Smooth muscle cell (in vitro differentiated cells): ENCODE measurements around the gene MOCS1. TPM values are rescaled to one million over a fixed set of nuclear protein-coding genes. Genes with fewer than 3 reads are reported as not detected.

ENCODE experiments used
- DNase-seq: peaks from one replicate; lab custom pipeline; 2025; ENCODE audit not compliant: unreplicated experiment; lab: John Stamatoyannopoulos, UW
- H2AFZ ChIP-seq: fragments of 200-600 bp; sonication (generic); 2 replicates; pipeline ENCODE4 v1.6.0; 2016; ENCODE audit warnings: antibody characterized with exemption, low read depth, mild to moderate bottlenecking
- H3F3A ChIP-seq: fragments of 200-600 bp; sonication (generic); 2 replicates; pipeline ENCODE4 v1.6.0; 2017; ENCODE audit warnings: antibody characterized with exemption, low read depth
- H3K27ac ChIP-seq: fragments of 200-600 bp; sonication (generic); 2 replicates; pipeline ENCODE4 v1.5.1; 2016; ENCODE audit warnings: low read depth, mild to moderate bottlenecking
- H3K27me3 ChIP-seq: fragments of 200-600 bp; sonication (generic); 2 replicates; pipeline ENCODE4 v1.6.1; 2016; ENCODE audit warnings: low read depth, mild to moderate bottlenecking
- H3K36me3 ChIP-seq: fragments of 200-600 bp; sonication (generic); 2 replicates; pipeline ENCODE4 v1.5.1; 2016; ENCODE audit warnings: low read depth
- H3K4me1 ChIP-seq: fragments of 200-600 bp; sonication (generic); 2 replicates; pipeline ENCODE4 v1.5.1; 2016; ENCODE audit warnings: low read depth
- H3K4me2 ChIP-seq: fragments of 200-600 bp; sonication (generic); 2 replicates; pipeline ENCODE4 v1.6.0; 2016; ENCODE audit warnings: mild to moderate bottlenecking
- H3K4me3 ChIP-seq: fragments of 200-600 bp; sonication (generic); 2 replicates; pipeline ENCODE4 v1.5.1; 2016; ENCODE audit warnings: mild to moderate bottlenecking
- H3K79me2 ChIP-seq: fragments of 200-600 bp; sonication (generic); 2 replicates; pipeline ENCODE4 v1.6.0; 2016; ENCODE audit warnings: low read depth, mild to moderate bottlenecking
- H3K9ac ChIP-seq: fragments of 200-600 bp; sonication (generic); 2 replicates; pipeline ENCODE4 v1.6.0; 2016; ENCODE audit warnings: low read depth
- H3K9me3 ChIP-seq: fragments of 200-600 bp; sonication (generic); replicated peaks from 2 replicates; pipeline ENCODE4 v1.5.1; 2016; ENCODE audit warnings: low read depth
- H4K20me1 ChIP-seq: fragments of 200-600 bp; sonication (generic); 2 replicates; pipeline ENCODE4 v1.6.0; 2016; ENCODE audit warnings: low read depth
- WGBS: methylation state at CpG from one replicate; pipeline ENCODE4 v1.1.7; 2016; ENCODE audit warnings: low lambda C conversion rate; 5-methylcytosine and 5-hydroxymethylcytosine counted together
- polyA plus RNA-seq: library from polyadenylated mRNA; unstranded; fragments of >200 nt; fragmentation: Nextera tagmentation; extraction: Ambion mirVana; gene quantifications from 2 replicates; pipeline ENCODE4 v1.2.1, GENCODE V29; 2016
- total RNA-seq: library from RNA; depleted of rRNA; stranded (reverse); fragments of >200 nt; gene quantifications from 2 replicates; pipeline ENCODE4 v1.2.3, GENCODE V29; 2014
- TF ChIP-seq, protein P1 (sequence below): fragments of 200-600 bp; sonication (generic); IDR thresholded peaks from 2 replicates; pipeline ENCODE4 v1.5.1; 2017; ENCODE audit warnings: borderline replicate concordance, mild to moderate bottlenecking, antibody characterized with exemption; ENCODE audit not compliant: insufficient read depth, poor library complexity, severe bottlenecking

The MOCS1 gene
- total and polyA plus RNA-seq, 2 experiments from 2014 or later = 7.7 to 12.1 TPM

DNA sequence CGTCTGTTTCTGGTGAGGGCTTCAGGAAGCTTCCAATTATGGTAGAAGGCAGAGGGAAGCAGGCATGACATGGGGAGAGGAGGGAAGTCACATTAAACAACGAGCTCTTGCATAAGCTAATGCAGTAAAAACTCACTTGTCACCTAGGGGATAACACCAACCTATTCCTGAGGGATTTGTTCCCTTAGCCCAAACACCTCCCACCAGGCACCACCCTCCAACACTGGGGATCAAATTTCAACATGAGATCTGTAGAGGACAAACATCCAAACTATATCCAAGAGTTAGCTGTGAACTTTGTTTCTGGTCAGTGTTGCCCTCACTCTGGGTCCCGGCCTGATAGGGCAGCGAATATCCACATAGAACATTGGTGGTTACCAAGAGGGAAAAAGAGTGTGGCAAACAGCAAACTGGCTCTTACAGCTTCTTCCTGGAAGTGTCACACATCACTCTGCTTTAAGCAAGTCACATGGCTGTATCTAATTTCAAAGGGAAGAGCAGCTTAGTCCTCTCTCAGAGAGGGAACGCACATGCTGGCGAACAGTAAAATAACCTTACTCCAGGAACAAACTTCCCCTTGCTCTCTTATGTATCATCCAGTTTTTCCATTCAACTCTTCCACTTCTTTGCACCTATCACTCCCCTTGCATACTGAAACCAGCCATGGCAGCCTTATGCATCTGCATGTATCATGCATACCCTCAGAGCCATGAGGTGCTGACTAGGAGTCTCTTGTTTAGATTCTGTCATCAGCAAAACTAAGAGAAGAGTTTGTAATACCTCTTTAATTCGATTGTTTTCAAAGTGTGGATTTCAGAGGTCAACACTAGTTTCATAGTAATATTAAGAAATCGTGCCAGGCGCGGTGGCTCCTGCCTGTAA, 4.8 kb upstream of the MOCS1 start:
- H3F3A ChIP-seq = no peaks in the 10 kb centered on the region
- no peak overlapping the region for H2AFZ ChIP-seq
- H3K27me3 ChIP-seq = no peaks in the 10 kb centered on the region
- H3K9me3 ChIP-seq = no peaks in the 10 kb centered on the region
- H3K27ac ChIP-seq = no peak overlapping the region
- WGBS = 80% methylated on average over 10 of the region's 10 CpGs
- no peaks in the 10 kb centered on the region for H3K36me3 ChIP-seq
- TF ChIP-seq, protein P1, sequence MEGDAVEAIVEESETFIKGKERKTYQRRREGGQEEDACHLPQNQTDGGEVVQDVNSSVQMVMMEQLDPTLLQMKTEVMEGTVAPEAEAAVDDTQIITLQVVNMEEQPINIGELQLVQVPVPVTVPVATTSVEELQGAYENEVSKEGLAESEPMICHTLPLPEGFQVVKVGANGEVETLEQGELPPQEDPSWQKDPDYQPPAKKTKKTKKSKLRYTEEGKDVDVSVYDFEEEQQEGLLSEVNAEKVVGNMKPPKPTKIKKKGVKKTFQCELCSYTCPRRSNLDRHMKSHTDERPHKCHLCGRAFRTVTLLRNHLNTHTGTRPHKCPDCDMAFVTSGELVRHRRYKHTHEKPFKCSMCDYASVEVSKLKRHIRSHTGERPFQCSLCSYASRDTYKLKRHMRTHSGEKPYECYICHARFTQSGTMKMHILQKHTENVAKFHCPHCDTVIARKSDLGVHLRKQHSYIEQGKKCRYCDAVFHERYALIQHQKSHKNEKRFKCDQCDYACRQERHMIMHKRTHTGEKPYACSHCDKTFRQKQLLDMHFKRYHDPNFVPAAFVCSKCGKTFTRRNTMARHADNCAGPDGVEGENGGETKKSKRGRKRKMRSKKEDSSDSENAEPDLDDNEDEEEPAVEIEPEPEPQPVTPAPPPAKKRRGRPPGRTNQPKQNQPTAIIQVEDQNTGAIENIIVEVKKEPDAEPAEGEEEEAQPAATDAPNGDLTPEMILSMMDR = no peak
- no peak overlapping the region for H3K4me2 ChIP-seq
- H3K79me2 ChIP-seq = no peaks in the 10 kb centered on the region
- no peak overlapping the region for H3K9ac ChIP-seq
- DNase-seq = no peak
- H3K4me3 ChIP-seq = no peak overlapping the region
- no peaks in the 10 kb centered on the region for H4K20me1 ChIP-seq
- no peaks in the 10 kb centered on the region for H3K4me1 ChIP-seq

DNA sequence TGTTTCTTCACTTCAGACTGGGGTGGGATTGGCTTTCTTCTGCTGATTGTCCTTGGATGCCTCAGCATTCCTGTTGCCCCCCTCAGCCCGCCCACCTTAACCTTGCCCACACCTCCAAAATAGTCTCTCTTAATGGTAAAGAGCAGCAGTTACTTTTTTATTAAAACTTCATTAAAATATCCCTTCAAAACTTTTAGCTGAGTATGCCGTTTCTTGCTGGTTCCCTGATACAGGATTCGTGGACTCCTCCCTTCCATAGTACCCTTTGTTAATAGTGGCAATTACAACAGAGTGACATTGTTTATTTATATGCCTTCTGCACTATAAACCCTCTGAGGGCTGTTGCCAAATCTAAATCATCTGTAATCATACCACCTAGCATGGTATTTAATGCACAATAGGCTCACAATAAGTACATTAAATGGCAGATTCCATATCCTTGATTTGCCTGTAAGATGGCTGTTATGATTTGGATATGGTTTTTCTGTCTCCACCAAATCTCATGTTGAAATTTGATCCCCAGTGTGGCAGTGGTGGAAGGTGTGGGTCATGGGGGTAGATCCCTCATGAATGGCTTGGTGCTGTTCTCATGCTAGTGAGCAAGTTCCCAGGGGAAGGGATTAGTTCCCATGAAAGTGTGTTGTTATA, 3.5 kb upstream of the MOCS1 start:
- no peaks in the 10 kb centered on the region for H3K27me3 ChIP-seq
- H3K4me2 ChIP-seq = no peak overlapping the region
- no peak overlapping the region for H3K9ac ChIP-seq
- H2AFZ ChIP-seq = no peak overlapping the region
- no peaks in the 10 kb centered on the region for H4K20me1 ChIP-seq
- 98% methylated on average over 3 of the region's 3 CpGs for WGBS
- no peak for DNase-seq
- no peaks in the 10 kb centered on the region for H3K9me3 ChIP-seq
- H3K4me1 ChIP-seq = peaks cover 6% of the 10 kb centered on the region
- no peak overlapping the region for H3K27ac ChIP-seq
- TF ChIP-seq, protein P1 = no peak
- no peaks in the 10 kb centered on the region for H3K79me2 ChIP-seq
- H3K36me3 ChIP-seq = no peaks in the 10 kb centered on the region
- no peak overlapping the region for H3K4me3 ChIP-seq
- H3F3A ChIP-seq = no peaks in the 10 kb centered on the region

DNA sequence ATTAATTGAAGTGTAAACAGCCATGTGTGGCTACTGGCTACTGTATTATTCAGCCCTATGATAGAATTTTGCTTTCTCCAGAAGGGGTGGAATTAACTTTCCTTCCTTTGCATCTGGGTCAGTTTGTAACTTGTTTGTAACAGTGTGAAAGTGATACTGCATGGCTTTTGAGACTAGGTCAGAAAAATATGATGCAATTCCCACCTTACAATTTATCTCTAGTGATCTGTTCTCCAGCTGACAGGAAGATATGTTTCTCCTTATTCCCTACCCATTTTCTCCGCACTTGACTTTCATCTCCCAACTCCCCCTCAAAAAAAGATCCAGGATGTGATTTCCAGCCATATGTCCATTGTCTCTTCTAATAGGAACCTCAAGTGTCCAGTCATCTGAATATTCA, 2.6 kb upstream of the MOCS1 start:
- no peak for DNase-seq
- WGBS = 88% methylated on average over 1 of the region's 1 CpG
- H3F3A ChIP-seq = no peaks in the 10 kb centered on the region

More for the DNA sequence above, 2.6 kb upstream of the MOCS1 start:
- H3K27ac ChIP-seq = no peak overlapping the region
- no peak overlapping the region for H3K9ac ChIP-seq
- peaks cover 6% of the 10 kb centered on the region for H3K4me1 ChIP-seq
- H3K9me3 ChIP-seq = no peaks in the 10 kb centered on the region
- TF ChIP-seq, protein P1 = no peak
- H3K4me3 ChIP-seq = no peak overlapping the region
- no peak overlapping the region for H2AFZ ChIP-seq
- H4K20me1 ChIP-seq = no peaks in the 10 kb centered on the region
- H3K36me3 ChIP-seq = no peaks in the 10 kb centered on the region
- H3K27me3 ChIP-seq = no peaks in the 10 kb centered on the region
- H3K4me2 ChIP-seq = no peak overlapping the region
- H3K79me2 ChIP-seq = no peaks in the 10 kb centered on the region
